ENCODE data around the gene ECI2. TPM values are rescaled to one million over a fixed set of nuclear protein-coding genes. Genes with fewer than 3 reads are reported as not detected.
"Not testable (repeated sequence)": the region's sequence is repeated elsewhere in the genome, so short reads cannot be mapped to it uniquely, and the experiment has no call there.

The ECI2 gene
- total RNA-seq, 1 donor from 2014 or later, result 30.4 TPM

GRCh38 chr6:4139272-4139671, 3.9 kb upstream of the ECI2 start:
- intact Hi-C loops (cut with micrococcal nuclease), result loop anchor here (5.0 to 10.0 kb wide), 2 partner anchors 292 to 1144 kb away; partner anchors contain the start of genes FAM50B and NQO2

GRCh38 chr6:4138186-4138585, 2.8 kb upstream of the ECI2 start:
- intact Hi-C loops (cut with micrococcal nuclease), result loop anchor here (5.0 to 10.0 kb wide), 2 partner anchors 291 to 1143 kb away; partner anchors contain the start of genes FAM50B and NQO2

GRCh38 chr6:4136354-4136831, 1.0 kb upstream of the ECI2 start:
- intact Hi-C loops (cut with micrococcal nuclease), result loop anchor here (1.0 to 10.0 kb wide), 3 partner anchors 289 to 1142 kb away; partner anchors contain the start of genes FAM50B and NQO2

GRCh38 chr6:4135665-4136353, 434 bp upstream of the ECI2 start:
- intact Hi-C loops (cut with micrococcal nuclease), result loop anchor here (1.0 to 10.0 kb wide), 10 partner anchors 77 to 1371 kb away; partner anchors contain the start of genes BPHL, FAM50B, NQO2 and RIPK1

GRCh38 chr6:4133941-4134838, 1.2 kb downstream of the ECI2 start:
- intact Hi-C loops (cut with micrococcal nuclease), result loop anchor here (1.0 to 10.0 kb wide), 6 partner anchors 22 to 1369 kb away; partner anchors contain the start of genes BPHL, NQO2, RIPK1 and WRNIP1

- intact Hi-C loops (cut with micrococcal nuclease), result loop anchor here (10.0 kb wide), 1 partner anchor 1136 kb away; the partner anchor contains the start of gene NQO2
Observed at GRCh38 chr6:4130357-4130987, 4.9 kb downstream of the ECI2 start.

GRCh38 chr6:4129446-4129845, 5.9 kb downstream of the ECI2 start:
- intact Hi-C loops (cut with micrococcal nuclease), result no loop called here

GRCh38 chr6:4128748-4129147, 6.6 kb downstream of the ECI2 start:
- intact Hi-C loops (cut with micrococcal nuclease), result no loop called here

GRCh38 chr6:4128072-4128471, 7.3 kb downstream of the ECI2 start:
- intact Hi-C loops (cut with micrococcal nuclease), result no loop called here

GRCh38 chr6:4125933-4126864, 9.2 kb downstream of the ECI2 start:
- intact Hi-C loops (cut with micrococcal nuclease), result loop anchor here (1.0 kb wide), 1 partner anchor 30 kb away; no protein-coding TSS in a partner anchor

- intact Hi-C loops (cut with micrococcal nuclease), result no loop called here
Observed at GRCh38 chr6:4125500-4125899, 9.9 kb downstream of the ECI2 start.

GRCh38 chr6:4124351-4124750, 11.0 kb downstream of the ECI2 start:
- intact Hi-C loops (cut with micrococcal nuclease), result no loop called here

GRCh38 chr6:4115741-4116140, 19.6 kb downstream of the ECI2 start:
- intact Hi-C loops (cut with micrococcal nuclease), result no loop called here

- intact Hi-C loops (cut with micrococcal nuclease), result no loop called here
Observed at GRCh38 chr6:4114123-4114522, 21.3 kb downstream of the ECI2 start.

GRCh38 chr6:4113649-4114048, 21.7 kb downstream of the ECI2 start:
- intact Hi-C loops (cut with micrococcal nuclease), result no loop called here

- intact Hi-C loops (cut with micrococcal nuclease), result no loop called here
Observed at GRCh38 chr6:4112366-4112765, 23.0 kb downstream of the ECI2 start.

GRCh38 chr6:4109363-4109815, 26.0 kb downstream of the ECI2 start:
- intact Hi-C loops (cut with micrococcal nuclease), result not testable (repeated sequence)

GRCh38 chr6:4108561-4109093, 26.7 kb downstream of the ECI2 start:
- intact Hi-C loops (cut with micrococcal nuclease), result no loop called here

- intact Hi-C loops (cut with micrococcal nuclease), result no loop called here
Observed at GRCh38 chr6:4107873-4108272, 27.5 kb downstream of the ECI2 start.

Measured in T-helper 2 cell treated with Interferon-gamma antibody and Interleukin-4, amounts not matched to agents 100 ng/mL and 5 ng/mL, for 36 hours (primary cell).